Stimulated activated CD8-positive, alpha-beta memory T cell treated with anti-CD3 and anti-CD28 coated beads, Interleukin-12 subunit alpha, Interleukin-12 subunit beta, amount 100 ng/mL, for 4 hours (primary cell): ENCODE data around the gene METTL16.
"Not testable (repeated sequence)": the region's sequence is repeated elsewhere in the genome, so short reads cannot be mapped to it uniquely, and the experiment has no call there.

Source experiments
- DNase-seq: peaks from one replicate; pipeline ENCODE4 v3.0.0-alpha.2; 2020; ENCODE audit warnings: low read depth

Gene METTL16, protein sequence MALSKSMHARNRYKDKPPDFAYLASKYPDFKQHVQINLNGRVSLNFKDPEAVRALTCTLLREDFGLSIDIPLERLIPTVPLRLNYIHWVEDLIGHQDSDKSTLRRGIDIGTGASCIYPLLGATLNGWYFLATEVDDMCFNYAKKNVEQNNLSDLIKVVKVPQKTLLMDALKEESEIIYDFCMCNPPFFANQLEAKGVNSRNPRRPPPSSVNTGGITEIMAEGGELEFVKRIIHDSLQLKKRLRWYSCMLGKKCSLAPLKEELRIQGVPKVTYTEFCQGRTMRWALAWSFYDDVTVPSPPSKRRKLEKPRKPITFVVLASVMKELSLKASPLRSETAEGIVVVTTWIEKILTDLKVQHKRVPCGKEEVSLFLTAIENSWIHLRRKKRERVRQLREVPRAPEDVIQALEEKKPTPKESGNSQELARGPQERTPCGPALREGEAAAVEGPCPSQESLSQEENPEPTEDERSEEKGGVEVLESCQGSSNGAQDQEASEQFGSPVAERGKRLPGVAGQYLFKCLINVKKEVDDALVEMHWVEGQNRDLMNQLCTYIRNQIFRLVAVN

DNA sequence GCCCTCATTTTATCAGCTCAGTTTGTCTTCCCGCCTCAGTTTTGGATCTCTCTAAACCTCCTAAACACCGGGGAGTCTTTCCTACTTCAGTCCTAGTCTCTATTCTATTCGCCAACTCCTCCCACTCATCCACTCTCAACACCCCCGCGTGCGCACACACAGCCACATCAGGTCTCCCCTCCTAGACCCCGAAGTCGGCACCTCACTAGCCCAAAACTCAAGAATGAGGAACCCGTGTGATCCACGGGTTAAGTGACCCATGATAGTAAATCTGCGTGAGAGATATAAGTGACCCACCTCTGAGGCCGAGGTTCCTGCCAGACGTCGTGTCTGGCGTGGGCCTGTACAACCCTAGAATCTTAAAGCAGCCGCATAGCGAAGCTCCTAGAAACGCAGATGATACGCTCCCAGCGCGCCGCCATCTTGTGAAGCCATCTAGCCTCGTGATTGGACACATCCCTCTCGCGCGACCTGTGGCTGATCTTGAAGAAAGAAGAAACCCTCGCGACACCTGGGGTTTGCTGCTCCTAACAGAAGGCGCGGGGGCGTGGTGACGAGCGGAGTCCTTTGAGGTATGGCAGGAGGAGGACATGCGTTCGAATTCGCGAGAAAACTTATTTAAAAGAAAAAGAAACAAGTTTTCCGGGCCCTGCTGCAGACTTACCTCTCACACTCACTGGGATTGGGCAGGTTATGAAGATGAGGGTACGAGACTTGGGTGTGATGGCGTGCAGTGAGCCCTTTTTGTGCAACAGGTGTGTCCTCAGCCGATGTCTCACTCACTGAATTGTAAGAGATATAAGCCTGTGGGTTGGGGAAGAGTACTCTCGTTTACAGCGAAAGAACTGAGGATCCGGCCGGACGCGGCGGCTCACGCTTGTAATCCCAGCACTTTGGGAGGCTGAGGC, at the start of gene METTL16:
Gene METTL16 (minus strand): TSS at position 427 of the 908 bp plus-strand sequence. CDS start 9,557 bp downstream, outside the sequence.
- DNase-seq: peak; percentile 90

DNA sequence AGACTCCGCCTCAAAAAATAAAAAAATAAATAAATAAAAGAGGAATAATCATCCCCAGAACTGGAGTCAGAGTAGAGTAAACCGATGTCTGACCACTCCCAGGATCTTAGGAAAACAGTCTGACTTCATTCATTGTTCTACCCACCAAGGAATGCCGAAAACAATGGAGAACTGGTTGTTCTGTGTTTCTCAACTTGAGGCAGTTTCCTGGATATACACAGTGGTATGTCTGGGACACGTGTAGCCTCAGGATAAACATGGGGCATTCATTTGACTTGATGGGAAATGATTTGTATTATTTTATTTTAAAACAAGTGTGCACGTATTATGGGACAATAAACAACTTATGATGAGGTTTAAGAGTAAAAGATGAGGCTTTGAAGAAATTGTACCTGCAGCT, 49.0 kb upstream of the METTL16 start:
- DNase-seq: no peak

DNA sequence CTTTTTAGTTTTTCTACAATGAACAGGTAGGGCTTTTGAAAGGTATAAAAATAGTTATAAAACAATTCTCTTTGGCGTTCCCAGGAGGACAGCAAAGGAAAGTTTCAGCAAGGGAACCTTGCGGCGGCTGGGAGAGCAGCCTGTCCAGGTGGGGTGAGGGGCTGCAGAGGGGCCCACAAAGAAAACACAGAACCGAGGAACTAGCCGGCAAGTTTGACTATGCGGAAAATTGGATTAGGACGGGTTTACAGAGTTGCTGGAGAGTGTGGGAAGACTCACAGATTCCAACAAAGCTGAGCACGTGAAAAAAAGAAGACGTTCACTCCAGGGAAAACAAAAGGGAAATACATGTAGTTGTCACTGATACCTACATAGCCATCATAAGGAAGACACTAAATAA, 40.2 kb upstream of the METTL16 start:
- DNase-seq: no peak

DNA sequence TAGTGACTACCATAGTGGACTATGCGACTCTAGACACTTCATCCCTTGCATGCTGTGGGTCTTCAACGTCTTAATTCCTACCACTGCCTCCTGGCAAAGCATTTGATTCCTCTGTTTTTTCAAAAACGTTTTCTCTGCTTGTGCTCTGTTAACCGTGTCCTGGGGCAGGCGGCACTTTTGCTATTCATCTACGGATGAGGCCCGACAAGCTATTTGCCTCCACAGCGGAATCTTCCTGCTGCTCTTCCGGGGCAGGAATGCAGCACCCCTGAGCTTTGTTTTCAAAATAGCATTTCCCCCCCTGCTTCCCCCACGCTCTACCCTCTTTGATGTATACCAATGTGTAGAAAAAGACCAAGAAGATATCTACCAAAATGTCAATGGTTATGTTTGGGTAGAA, 39.8 kb upstream of the METTL16 start:
- DNase-seq: no peak

DNA sequence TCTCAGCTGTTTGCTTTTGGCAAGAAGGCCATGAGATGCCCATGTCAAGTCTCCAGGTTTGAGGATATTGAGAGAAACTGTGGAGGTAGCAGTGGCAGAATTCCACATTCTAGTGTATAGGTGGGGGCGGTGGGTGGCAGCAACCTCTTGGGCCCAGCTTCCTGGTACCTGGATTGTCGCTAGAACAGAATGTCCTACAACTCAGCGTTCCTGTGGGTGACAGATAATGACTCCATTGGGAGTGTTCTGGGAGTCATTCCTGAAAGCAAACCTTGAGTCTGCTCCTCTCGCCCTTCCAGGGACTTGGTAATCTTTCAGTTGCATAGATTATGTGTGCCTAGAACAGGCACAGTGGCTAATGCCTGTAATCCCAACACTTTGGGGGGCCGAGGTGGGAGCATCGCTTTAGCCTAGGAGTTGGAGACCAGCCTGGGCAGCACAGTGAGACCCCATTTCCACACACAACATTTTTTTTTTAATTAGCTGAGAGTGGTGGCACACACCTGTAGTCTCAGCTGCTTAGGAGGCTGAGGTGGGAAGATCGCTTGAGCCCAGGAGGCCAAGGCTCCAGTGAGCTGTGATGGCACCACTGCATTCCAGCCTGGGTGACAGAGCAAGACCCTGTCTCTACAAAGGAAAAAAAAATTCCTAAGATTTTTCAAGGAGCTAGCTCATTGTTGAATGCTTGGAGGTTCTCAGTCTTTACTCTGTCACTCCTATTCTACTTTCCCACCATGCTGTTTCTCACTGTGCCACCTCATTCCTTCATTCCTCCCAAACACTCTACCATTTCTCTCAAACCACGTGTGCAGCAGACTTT, 37.9 kb upstream of the METTL16 start:
- no peak for DNase-seq

DNA sequence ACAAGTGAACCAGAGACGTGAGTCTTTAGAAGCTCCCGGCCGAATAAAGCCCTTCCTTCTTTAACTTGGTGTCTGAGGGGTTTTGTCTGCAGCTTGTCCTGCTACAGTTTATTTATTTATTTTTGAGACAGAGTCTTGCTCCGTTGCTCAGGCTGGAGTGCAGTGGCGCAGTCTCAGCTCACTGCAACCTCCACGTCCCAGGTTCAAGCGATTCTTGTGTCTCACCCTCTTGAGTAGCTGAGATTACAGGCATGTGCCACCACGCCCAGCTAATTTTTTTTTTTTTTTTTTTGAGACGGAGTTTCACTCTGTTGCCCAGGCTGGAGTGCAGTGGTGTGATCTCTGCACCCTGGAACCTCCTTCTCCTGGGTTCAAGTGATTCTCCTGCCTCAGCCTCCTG, 36.3 kb upstream of the METTL16 start:
- not testable (repeated sequence) for DNase-seq

DNA sequence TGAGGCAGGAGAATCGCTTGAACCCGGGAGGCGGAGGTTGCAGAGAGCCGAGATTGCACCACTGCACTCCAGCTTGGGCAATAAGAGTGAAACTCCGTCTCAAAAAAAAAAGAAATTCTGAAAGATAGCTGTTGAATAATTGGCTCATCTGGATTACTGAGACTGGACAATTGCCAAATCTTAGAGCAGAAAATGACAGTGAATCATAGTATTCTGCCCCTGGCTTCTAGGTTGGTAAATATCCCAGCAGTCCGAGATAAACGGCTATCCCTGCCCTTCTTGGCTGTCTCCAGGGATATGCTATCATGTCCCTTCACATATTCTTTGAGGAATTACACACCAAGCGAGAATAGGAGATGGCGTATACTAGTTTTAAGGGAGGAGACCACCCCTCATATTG, 35.5 kb upstream of the METTL16 start:
- no peak for DNase-seq

DNA sequence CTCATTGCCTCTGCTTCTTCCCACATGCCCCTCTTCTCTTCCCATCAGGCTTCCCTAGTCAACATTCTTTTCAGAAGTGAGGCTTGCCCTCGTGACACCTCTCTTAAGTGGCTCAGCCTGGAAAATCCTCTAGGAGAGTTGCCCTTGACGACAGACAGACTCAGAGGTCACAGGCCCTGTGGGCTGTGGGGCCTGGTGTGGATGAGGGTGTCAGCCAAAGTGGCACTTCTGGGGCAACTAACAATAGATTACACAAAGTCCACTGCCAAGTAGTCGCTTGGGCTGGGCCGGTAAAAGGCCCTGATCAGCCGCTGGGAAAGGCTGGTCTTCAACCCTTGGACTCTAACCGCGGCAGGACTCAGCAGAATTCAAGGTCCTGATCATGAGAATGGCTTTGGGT, 33.7 kb upstream of the METTL16 start:
- DNase-seq: no peak

DNA sequence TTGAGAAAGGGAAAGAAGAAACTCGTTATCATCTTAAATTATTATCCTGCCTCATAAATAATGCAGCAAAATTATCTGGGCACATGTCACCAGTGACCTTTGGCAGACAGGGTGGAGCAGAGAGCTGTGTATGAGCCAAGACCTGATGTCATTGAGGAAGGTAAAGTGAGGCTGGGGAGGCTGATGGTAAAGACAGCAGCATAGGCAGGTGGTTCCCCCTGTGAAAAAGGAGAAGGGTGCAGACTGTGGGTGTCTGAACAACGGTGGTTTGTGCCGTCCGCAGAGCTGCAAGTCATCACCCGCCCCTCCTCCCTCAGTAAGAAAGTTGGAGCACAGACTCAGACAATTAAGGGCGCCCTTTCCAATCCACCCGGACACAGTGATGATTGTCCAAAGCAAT, 30.8 kb upstream of the METTL16 start:
- no peak for DNase-seq

DNA sequence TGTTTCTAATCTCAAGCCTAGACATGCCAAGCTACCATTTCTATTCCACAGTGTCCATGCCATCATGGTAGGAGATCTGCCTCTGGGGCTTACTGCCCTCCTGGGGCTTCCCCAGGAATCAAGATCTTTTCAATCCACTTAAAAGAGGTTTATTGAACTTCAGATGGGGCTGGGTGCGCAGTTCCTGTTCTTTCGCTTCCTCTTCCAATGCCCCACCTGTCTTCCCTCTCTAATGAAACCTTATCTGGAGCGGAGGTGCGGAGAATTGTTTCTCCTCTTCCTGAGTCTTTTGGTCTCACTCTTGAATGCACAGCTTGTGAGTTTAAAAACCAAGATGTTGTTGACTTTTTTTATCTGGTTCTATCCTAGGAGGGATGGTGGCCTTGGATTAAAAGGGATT, 30.4 kb upstream of the METTL16 start:
- no peak for DNase-seq

DNA sequence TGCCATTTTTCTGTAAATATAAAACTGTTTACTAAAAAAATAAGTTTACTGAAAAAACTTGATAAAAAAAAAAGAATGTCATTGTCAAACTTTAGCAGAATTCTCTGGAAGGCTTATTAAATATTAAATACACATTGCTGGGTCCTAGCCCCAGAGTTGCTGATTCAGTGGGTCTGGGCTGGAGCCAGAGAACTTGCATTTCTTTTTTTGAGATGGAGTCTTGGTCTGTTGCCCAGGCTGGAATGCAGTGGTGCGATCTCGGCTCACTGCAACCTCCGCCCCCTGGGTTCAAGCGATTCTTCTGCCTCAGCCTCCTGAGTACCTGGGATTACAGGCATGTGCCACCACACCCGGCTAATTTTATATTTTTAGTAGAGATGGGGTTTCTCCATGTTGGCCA, 25.9 kb upstream of the METTL16 start:
- not testable (repeated sequence) for DNase-seq

DNA sequence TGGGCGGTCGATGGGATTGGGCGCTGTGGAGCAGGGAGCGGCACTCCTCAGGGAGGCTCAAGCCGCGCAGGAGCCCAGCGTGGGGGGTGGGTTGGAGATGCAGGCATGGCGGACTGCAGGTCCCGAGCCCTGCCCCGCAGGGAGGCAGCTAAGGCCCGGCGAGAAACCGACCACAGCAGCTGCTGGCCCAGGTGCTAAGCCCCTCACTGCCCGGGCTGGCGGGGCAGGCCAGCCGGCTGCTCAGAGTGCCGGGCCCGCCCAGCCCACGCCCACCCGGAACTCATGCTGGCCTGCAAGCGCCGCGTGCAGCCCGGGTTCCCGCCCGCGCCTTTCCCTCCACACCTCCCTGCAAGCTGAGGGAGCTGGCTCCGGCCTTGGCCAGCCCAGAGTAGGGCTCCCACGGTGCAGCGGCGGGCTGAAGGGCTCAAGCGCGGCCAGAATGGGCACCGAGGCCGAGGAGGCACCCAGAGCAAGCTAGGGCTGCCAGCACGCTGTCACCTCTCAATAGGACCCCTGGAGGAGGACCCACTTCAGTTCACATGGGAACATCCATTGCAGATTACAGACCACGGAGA, 20.5 kb upstream of the METTL16 start:
- DNase-seq: no peak

DNA sequence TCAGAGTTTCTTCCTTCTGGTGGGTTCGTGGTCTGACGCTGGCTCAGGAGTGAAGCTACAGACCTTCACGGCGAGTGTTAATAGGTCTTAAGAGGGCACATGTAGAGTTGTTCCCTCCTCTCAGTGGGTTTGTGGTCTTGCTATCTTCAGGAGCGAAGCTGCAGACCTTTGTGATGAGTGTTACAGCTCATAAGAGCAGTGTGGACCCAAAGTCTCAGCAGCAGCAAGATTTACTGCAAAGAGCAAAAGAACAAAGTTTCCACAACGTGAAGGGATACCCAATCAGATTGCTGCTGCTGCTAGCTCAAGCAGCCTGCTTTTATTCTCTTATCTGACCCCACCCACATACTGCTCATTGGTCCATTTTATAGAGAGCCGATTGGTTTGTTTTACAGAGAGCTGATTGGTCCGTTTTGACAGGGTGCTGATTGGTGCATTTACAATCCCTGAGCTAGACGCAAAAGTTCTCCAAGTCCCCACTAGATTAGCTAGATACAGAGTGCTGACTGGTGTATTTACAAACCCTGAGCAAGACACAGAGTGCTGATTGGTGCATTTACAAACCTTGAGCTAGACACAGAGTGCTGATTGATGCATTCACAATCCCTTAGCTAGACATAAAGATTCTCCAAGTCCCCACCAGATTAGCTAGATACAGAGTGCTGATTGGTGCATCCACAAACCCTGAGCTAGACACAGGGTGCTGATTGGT, 19.7 kb upstream of the METTL16 start:
- DNase-seq: not testable (repeated sequence)

DNA sequence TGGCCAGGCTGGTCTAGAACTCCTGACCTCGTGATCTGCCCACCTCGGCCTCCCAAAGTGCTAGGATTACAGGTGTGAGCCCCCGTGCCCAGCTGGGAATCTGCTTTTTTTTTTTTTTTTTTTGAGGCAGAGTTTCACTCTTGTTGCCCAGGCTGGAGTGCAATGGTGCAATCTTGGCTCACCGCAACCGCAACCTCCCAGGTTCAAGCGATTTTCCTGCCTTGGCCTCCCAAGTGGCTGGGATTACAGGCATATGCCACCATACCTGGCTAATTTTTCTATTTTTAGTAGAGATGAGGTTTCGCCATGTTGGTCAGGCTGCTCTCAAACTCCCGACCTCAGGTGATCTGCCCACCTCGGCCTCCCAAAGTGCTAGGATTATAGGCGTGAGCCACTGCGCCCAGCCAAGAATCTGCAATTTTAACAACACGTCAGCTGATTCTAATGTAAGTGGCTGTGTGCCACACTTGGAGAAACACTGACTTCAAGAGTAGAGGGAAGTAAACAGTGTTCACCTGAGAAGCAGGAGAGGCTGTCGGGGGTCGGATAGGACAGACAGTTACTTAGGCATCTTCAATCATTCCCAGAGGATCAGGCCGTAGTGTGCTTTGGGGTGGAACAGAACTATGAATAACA, 10.2 kb upstream of the METTL16 start:
- not testable (repeated sequence) for DNase-seq

DNA sequence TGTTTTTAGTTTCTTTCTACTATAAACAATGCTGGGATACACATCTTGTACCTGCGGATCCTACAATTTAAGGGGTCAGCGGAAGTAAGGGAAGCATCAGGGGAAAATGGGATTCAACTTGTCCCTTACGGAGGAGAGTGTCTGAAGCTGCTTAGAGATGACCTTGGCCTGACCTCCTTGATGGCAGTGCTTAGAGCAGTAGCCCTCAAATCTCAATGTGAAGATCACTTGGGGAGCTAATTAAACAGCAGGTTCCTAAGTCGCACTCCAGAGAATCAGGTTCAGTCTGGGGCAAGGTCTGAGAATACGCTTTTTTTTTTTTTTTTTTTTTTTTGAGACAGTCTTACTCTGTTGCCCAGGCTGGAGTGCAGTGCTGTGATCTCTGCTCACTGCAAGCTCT, 9.6 kb upstream of the METTL16 start:
- no peak for DNase-seq

DNA sequence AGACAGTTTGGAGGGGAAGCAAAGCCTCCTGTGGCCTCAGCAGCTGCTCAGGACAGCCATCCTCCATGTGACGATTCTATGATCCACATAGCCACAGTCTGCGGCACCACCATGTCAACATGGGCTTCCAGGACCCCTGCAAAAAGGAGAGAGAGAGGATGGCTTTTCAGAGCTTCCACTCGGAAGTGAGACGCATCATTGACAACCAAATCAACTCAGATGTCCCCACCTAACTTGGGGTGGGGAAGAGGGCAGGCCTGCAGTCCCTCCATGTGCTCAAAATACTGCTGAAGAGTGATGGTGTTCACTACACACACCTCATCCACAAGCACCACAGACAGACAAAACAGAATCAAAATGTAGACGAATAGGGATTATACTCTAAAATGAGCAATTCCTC, 5.9 kb upstream of the METTL16 start:
- DNase-seq: no peak

DNA sequence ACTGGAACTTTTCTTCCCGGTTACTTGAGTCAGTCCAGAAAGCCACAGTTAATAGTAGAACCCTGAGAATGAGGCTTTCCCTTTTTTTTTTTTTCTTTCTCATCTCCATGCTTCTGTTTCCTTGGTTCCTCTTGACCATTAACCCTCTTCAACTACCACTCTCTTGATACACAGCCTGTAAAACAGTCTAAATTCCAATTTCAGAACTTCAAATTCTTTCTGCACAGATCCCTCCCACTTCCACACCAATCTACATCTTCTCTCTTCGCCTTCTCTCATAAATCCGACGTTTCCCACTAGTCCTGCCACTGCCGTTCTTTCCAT, 588 bp downstream of the METTL16 start:
- DNase-seq: no peak

DNA sequence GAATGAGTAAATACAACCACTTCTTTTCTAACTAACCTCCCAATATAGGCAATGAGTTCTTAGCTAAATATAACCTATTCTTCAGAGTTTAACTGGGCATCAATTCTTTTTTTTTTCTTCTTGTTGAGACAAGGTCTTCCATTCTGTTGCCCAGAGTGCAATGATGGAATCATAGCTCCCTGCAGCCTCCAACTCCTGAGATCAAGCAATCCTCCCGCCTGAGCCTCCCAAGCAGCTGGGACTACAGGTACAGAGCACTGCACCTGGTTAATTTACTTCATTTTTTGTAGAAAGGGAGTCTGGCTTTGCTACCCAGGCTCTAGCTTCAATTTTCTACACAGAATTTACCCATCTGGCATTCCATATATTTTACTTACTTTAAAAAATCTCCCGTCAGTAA, 1.1 kb downstream of the METTL16 start:
- DNase-seq: no peak

DNA sequence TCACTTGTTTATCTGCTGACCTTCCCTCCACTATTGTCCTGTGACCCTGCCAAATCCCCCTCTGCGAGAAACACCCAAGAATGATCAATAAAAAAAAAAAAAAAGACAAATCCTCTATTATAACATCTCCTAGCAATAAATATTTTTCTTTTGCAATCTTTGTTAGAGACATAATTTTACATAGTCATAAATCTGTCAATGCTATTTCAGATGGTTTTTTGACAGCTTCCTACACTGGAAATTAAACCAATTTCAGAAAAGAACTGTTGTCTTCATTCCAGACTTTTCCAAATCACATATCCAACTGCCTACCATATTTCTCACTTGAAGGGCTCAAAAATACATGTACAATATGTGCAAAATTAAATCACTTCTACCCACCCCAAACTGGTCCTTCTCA, 3.7 kb downstream of the METTL16 start:
- DNase-seq: no peak

DNA sequence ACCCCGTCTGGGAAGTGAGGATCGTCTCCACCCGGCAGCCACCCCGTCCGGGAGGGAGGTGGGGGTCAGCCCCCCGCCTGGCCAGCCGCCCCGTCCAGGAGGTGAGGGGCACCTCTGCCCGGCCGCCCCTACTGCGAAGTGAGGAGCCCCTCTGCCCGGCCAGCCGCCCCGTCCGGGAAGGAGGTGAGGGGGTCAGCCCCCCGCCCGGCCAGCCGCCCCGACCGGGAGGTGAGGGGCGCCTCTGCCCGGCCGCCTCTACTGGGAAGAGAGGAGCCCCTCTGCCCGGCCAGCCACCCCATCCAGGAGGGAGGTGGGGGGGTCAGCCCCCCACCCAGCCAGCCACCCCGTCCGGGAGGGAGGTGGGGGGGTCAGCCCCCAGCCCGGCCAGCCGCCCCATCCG, 4.7 kb downstream of the METTL16 start:
- not testable (repeated sequence) for DNase-seq

DNA sequence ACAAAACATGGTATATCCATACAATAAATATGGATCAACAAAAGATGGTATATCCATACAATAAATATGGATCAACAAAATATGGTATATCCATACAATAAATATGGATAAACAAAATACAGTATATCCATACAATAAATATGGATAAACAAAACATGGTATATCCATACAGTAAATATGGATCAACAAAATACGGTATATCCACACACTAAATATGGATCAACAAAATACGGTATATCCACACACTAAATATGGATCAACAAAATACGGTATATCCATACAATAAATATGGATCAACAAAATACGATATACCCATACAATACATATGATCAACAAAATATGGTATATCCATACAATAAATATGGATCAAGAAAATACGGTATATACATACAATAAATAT, 8.1 kb downstream of the METTL16 start:
- no peak for DNase-seq
